Activated T-cell treated with anti-CD3 and anti-CD28 coated beads, Interleukin-2, amount 50 U/mL, for 72 hours (primary cell): ENCODE data around the gene MEP1B. TPM values are rescaled to one million over a fixed set of nuclear protein-coding genes. Genes with fewer than 3 reads are reported as not detected.
"Not testable (repeated sequence)": the region's sequence is repeated elsewhere in the genome, so short reads cannot be mapped to it uniquely, and the experiment has no call there.

Experiments used
- ATAC-seq, 2 donors: fragments of 150-1000 bp; cut with Tn5 transposase; replicated peaks in 1 of 2; 2 replicates each; pipeline ENCODE4 v1.10.0; 2021; ENCODE audit warnings: moderate library complexity in 2 of 2, mild to moderate bottlenecking in 1 of 2
- DNase-seq, 2 donors: peaks; one replicate each; pipeline ENCODE4 v3.0.0; 2021 to 2022; ENCODE audit warnings: mixed read lengths in 1 of 2
- H3K27ac Mint-ChIP-seq: one replicate; pipeline ENCODE4 v1.8.0; 2022; ENCODE audit warnings: mild to moderate bottlenecking, moderate library complexity, mixed read lengths
- H3K27me3 Mint-ChIP-seq: one replicate; pipeline ENCODE4 v1.8.0; 2022; ENCODE audit warnings: low read depth, mixed read lengths
- H3K36me3 Mint-ChIP-seq, 2 donors: one replicate each; pipeline ENCODE4 v1.8.0; 2022; ENCODE audit warnings: mixed read lengths in 2 of 2, mild to moderate bottlenecking in 1 of 2; ENCODE audit not compliant: insufficient read depth in 2 of 2
- H3K4me1 Mint-ChIP-seq: one replicate; pipeline ENCODE4 v1.8.0; 2022; ENCODE audit warnings: low read depth, mixed read lengths
- H3K4me3 Mint-ChIP-seq, 2 donors: one replicate each; pipeline ENCODE4 v1.8.0; 2022; ENCODE audit warnings: mild to moderate bottlenecking in 2 of 2, mixed read lengths in 2 of 2, moderate library complexity in 2 of 2
- H3K9me3 Mint-ChIP-seq, 2 donors: one replicate each; pipeline ENCODE4 v1.8.0; 2022; ENCODE audit warnings: mixed read lengths in 2 of 2
- total RNA-seq, 2 donors: library from RNA; stranded (reverse); gene quantifications; one replicate each; pipeline ENCODE4 v1.2.3, GENCODE V29; 2022

Gene MEP1B
- total RNA-seq = not detected

GRCh38 chr18:32189790-32190189, at the start of gene MEP1B:
Gene MEP1B (plus strand): TSS chr18:32190039. CDS start chr18:32190071, 32 bp downstream.
- ATAC-seq = no peak
- Mint-ChIP-seq H3K4me1 (no peaks in the 10 kb centered on the region), H3K9me3 (no peaks in the 10 kb centered on the region), H3K36me3 (no peaks in the 10 kb centered on the region), H3K4me3 (no peak within 1 kb of the TSS), H3K27ac (no peak within 1 kb of the TSS), H3K27me3 (peaks cover 18% of the 10 kb centered on the region)
- no peak for DNase-seq

DNA sequence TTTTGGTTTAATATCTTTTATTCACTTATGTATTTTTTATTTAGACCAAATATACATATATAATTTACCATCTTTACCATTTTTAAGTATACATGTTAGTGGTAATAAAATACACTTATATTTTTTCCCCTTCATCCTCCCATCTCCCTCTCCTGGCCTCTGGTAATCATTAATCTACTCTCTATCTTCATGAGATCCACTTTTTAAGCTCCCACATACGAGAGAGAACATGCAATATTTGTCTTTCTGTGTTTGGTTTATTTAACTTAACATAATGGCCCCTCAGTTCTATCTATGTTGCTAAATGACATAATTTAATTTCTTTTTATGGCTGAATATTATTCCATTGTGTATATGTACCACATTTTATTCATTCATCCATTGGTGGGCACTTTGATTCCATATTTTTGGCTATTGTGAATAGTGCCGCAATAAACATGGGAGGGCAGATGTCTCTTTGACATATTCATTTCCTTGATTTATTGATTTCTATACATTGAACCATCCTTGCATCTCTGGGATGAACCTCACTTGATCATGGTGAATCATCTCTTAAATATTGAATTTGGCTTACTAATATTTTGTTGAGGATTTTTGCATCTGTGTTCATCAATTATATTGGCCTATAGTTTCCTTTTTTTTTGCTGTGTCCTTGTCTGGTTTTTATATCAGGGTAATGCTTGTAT, 41.5 kb upstream of the MEP1B start:
- Mint-ChIP-seq H3K4me1 (peaks cover 9% of the 10 kb centered on the region), H3K27me3 (no peaks in the 10 kb centered on the region), H3K4me3 (no peak overlapping the region), H3K9me3 (no peaks in the 10 kb centered on the region), H3K36me3 (no peaks in the 10 kb centered on the region), H3K27ac (no peak overlapping the region)
- no peak for DNase-seq
- ATAC-seq = no peak

GRCh38 chr18:32152705-32153448, 37.0 kb upstream of the MEP1B start:
- H3K27me3 Mint-ChIP-seq = no peaks in the 10 kb centered on the region
- H3K27ac Mint-ChIP-seq = no peak overlapping the region
- peaks cover 16% of the 10 kb centered on the region for H3K4me1 Mint-ChIP-seq
- H3K36me3 Mint-ChIP-seq = peaks cover 2 to 4% of the 10 kb centered on the region in 2 donors
- ATAC-seq (peak; percentile 60 to 64), DNase-seq (no peak)
- H3K9me3 Mint-ChIP-seq = no peaks in the 10 kb centered on the region
- H3K4me3 Mint-ChIP-seq = peak overlapping the region in 1 of 2 donors; percentile 38

GRCh38 chr18:32156855-32157254, 33.0 kb upstream of the MEP1B start:
- Mint-ChIP-seq H3K9me3 (no peaks in the 10 kb centered on the region), H3K4me3 (no peak overlapping the region), H3K27me3 (no peaks in the 10 kb centered on the region), H3K4me1 (peaks cover 23% of the 10 kb centered on the region), H3K36me3 (peaks cover 2 to 4% of the 10 kb centered on the region in 2 donors), H3K27ac (no peak overlapping the region)
- DNase-seq (no peak), ATAC-seq (no peak)

- H3K4me1 Mint-ChIP-seq = peaks cover 22% of the 10 kb centered on the region
- H3K27ac Mint-ChIP-seq = no peak overlapping the region
- peak overlapping the region; percentile 61 to 64 for H3K4me3 Mint-ChIP-seq
- ATAC-seq (no peak), DNase-seq (no peak)
- H3K27me3 Mint-ChIP-seq = no peaks in the 10 kb centered on the region
- no peaks in the 10 kb centered on the region for H3K9me3 Mint-ChIP-seq
- H3K36me3 Mint-ChIP-seq = peaks cover 2 to 4% of the 10 kb centered on the region in 2 donors
Measured at GRCh38 chr18:32157580-32157979, 32.3 kb upstream of the MEP1B start.

GRCh38 chr18:32158108-32158624, 31.7 kb upstream of the MEP1B start:
- DNase-seq (peak; percentile 64 to 67), ATAC-seq (peak; percentile 92 to 95)
- H3K9me3 Mint-ChIP-seq = no peaks in the 10 kb centered on the region
- peak overlapping the region; percentile 61 to 64 for H3K4me3 Mint-ChIP-seq
- peaks cover 2 to 4% of the 10 kb centered on the region in 2 donors for H3K36me3 Mint-ChIP-seq
- no peaks in the 10 kb centered on the region for H3K27me3 Mint-ChIP-seq
- H3K4me1 Mint-ChIP-seq = peaks cover 16% of the 10 kb centered on the region
- no peak overlapping the region for H3K27ac Mint-ChIP-seq

DNA sequence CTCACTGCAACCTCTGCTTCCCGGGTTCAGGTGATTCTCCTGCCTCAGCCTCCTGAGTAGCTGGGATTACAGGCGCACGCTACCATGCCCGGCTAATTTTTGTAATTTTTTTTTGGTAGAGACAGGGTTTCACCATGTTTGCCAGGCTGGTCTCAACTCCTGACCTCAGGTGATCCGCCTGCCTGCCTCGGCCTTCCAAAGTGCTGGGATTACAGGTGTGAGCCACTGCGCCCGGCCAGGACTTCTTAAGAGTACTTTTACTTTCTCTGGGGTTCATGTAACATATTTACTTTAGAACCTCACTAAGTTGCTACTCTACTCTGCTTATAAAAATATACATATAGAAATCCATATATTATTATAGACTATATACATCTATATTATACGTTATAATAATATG, 31.2 kb upstream of the MEP1B start:
- ATAC-seq, H3K9me3 Mint-ChIP-seq, H3K27me3 Mint-ChIP-seq, H3K36me3 Mint-ChIP-seq, H3K27ac Mint-ChIP-seq, DNase-seq: not testable (repeated sequence)
- H3K4me3 Mint-ChIP-seq = peak overlapping the region; percentile 61 to 64
- peaks cover 12% of the 10 kb centered on the region for H3K4me1 Mint-ChIP-seq

DNA sequence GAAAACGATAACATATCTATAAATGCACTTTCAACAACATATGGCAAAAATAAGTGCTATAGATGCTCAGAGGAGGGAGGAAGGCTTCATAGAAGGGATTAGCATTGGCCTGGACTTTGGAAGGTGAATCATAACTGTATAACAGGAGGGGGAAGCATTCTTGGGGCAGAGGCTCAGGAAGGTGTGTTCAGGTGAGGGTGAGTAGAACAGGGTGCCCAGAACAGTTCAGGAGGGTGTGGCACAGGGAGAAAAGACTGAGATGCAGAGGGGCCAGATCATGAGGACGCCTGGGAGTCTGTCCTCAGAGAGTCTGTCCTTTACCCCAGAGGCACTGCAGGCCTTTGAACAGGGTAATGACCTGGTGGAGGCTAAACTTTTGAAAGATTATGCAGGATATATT, 29.3 kb upstream of the MEP1B start:
- no peak for DNase-seq
- no peak overlapping the region for H3K27ac Mint-ChIP-seq
- H3K9me3 Mint-ChIP-seq = no peaks in the 10 kb centered on the region
- peaks cover 12% of the 10 kb centered on the region for H3K4me1 Mint-ChIP-seq
- no peak overlapping the region for H3K4me3 Mint-ChIP-seq
- H3K27me3 Mint-ChIP-seq = no peaks in the 10 kb centered on the region
- H3K36me3 Mint-ChIP-seq = no peaks in the 10 kb centered on the region
- no peak for ATAC-seq

DNA sequence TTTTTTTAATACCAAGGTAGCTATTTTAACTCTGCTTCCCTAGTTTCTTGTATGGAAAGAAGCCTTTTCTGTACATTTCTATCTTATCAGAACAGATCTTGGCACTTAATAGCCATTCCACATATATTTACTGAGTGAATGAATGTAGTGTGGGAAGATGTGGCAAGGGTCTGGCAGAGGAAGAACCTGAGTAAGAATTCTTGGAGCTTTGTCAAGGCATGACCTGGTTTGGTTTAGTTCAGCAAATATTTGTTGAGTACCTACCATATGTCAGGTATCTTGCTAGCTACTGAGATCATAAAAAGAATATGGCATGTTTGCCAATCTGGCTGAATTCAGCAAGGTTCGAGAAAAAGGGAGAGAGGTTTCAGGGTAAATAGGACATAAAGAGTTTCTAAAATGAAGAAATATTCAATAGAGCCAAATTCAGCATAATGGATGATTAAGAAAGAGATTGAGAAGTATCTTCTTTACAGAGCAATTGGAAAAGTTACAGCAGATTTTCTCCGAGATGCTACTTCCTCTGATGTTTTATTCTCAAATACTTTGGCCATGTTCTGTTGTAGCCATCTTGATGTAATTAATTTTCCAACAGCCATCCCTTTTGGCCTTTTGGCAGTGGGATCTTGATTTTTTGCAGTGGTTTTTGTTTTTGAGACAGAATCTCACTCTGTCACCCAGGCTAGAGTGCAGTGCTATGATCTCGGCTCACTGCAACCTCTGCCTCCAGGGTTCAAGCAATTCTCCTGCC, 21.7 kb upstream of the MEP1B start:
- ATAC-seq = no peak
- Mint-ChIP-seq H3K4me3 (no peak overlapping the region), H3K27me3 (no peaks in the 10 kb centered on the region), H3K36me3 (peaks cover 0 to 2% of the 10 kb centered on the region in 2 donors), H3K4me1 (no peaks in the 10 kb centered on the region), H3K9me3 (no peaks in the 10 kb centered on the region), H3K27ac (no peak overlapping the region)
- DNase-seq = no peak

DNA sequence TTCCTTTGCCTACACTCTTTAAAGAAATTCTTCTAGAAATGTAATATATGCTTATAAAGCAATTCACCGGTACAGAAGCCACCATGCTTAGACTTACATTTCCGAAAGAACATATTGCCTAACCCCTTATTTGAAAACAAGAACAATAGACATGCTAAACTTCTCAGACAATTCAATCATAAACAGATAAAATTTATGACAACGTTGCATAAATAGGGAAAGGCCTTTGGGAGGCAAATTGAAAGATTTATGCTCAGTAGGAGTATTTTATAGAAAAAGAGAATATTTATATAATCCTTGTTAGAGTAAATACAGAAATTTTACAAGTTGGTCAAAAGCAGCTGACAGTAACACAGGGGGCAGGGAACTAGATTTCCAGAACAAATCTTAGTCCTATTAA, 16.2 kb upstream of the MEP1B start:
- Mint-ChIP-seq H3K27ac (no peak overlapping the region), H3K36me3 (peaks cover 0 to 2% of the 10 kb centered on the region in 2 donors), H3K4me1 (no peaks in the 10 kb centered on the region), H3K27me3 (no peaks in the 10 kb centered on the region), H3K9me3 (peaks cover 2 to 3% of the 10 kb centered on the region in 2 donors), H3K4me3 (no peak overlapping the region)
- ATAC-seq = no peak
- DNase-seq = no peak

DNA sequence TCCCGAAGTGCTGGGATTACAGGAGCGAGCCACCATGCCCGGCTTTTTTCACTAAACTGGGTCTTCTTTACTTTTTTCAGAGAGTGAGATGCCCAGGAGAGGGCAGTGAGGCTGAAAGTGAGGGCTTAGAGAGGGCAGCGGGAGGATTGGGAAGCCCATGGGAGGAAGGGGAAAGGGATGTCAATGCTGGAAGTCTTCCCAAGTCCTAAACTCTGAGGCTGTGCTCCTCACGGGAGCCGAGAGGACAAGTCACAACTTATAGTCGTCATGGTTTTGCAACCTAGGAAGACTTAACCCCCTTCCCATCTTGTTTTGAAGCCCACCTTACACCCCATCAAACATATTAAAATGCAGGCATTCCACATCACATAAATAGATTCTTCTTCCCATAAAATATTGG, 15.1 kb upstream of the MEP1B start:
- no peak overlapping the region for H3K4me3 Mint-ChIP-seq
- H3K27me3 Mint-ChIP-seq = no peaks in the 10 kb centered on the region
- DNase-seq = no peak
- H3K9me3 Mint-ChIP-seq = peaks cover 2 to 3% of the 10 kb centered on the region in 2 donors
- H3K36me3 Mint-ChIP-seq = no peaks in the 10 kb centered on the region
- no peak for ATAC-seq
- no peaks in the 10 kb centered on the region for H3K4me1 Mint-ChIP-seq
- no peak overlapping the region for H3K27ac Mint-ChIP-seq

GRCh38 chr18:32175265-32175664, 14.6 kb upstream of the MEP1B start:
- DNase-seq (no peak), ATAC-seq (no peak)
- Mint-ChIP-seq H3K36me3 (no peaks in the 10 kb centered on the region), H3K27ac (no peak overlapping the region), H3K4me3 (no peak overlapping the region), H3K27me3 (no peaks in the 10 kb centered on the region), H3K9me3 (peaks cover 2 to 3% of the 10 kb centered on the region in 2 donors), H3K4me1 (no peaks in the 10 kb centered on the region)

GRCh38 chr18:32176745-32177144, 13.1 kb upstream of the MEP1B start:
- DNase-seq, H3K36me3 Mint-ChIP-seq: not testable (repeated sequence)

More at GRCh38 chr18:32176745-32177144, 13.1 kb upstream of the MEP1B start:
- not testable (repeated sequence) for H3K27me3 Mint-ChIP-seq, ATAC-seq, H3K4me1 Mint-ChIP-seq, H3K27ac Mint-ChIP-seq, H3K9me3 Mint-ChIP-seq, H3K4me3 Mint-ChIP-seq
